Upper lobe of left lung (tissue), 6 donors: ENCODE results near the gene MEGF11. TPM values are rescaled to one million over a fixed set of nuclear protein-coding genes. Genes with fewer than 3 reads are reported as not detected.

Experiments used
- ATAC-seq, 2 donors: fragments of 200-7000 bp; cut with Tn5 transposase; one replicate each; pipeline ENCODE4 v1.9.1; 2022; ENCODE audit warnings: mild to moderate bottlenecking in 2 of 2, moderate library complexity in 2 of 2; ENCODE audit not compliant: low FRiP score in 2 of 2
- DNase-seq, 2 donors: peaks; one replicate each; pipeline ENCODE4 v3.0.0-alpha.2; 2019 to 2020
- H3K27ac ChIP-seq, 4 donors: fragments of 200-600 bp; sonication (generic); one replicate each; pipeline ENCODE4 v1.5.1; 2016 to 2019
- H3K27me3 ChIP-seq, 4 donors: fragments of 200-600 bp; sonication (generic); one replicate each; pipeline ENCODE4 v1.5.1; 2017 to 2019
- H3K36me3 ChIP-seq, 4 donors: fragments of 200-600 bp; sonication (generic); one replicate each; pipeline ENCODE4 v1.5.1; 2016 to 2019
- H3K4me1 ChIP-seq, 4 donors: fragments of 200-600 bp; sonication (generic); one replicate each; pipeline ENCODE4 v1.5.1; 2018 to 2019
- H3K4me3 ChIP-seq, 4 donors: fragments of 200-600 bp; sonication (generic); one replicate each; pipeline ENCODE4 v1.5.1; 2017 to 2019; ENCODE audit warnings: mild to moderate bottlenecking in 2 of 4, moderate library complexity in 1 of 4
- H3K9me3 ChIP-seq, 4 donors: fragments of 200-600 bp; sonication (generic); one replicate each; pipeline ENCODE4 v1.5.1; 2018 to 2019
- CTCF ChIP-seq, 6 experiments: fragments of 450-650 bp in 4 of 6; fragments of 200-600 bp in 2 of 6; sonication (generic) in 2 of 6; IDR thresholded peaks; one replicate each; pipeline ENCODE4 v1.5.1; 2016 to 2019; ENCODE audit warnings: antibody characterized with exemption in 6 of 6
- EP300 ChIP-seq, 4 donors: sonication (generic); formaldehyde crosslinking; IDR thresholded peaks; one replicate each; pipeline ENCODE4 v1.5.1; 2017; ENCODE audit warnings: antibody characterized with exemption in 4 of 4, control low read depth in 2 of 4
- POLR2A ChIP-seq, 4 donors: fragments of 450-650 bp; IDR thresholded peaks; one replicate each; pipeline ENCODE4 v1.5.1; 2016 to 2017; ENCODE audit warnings: antibody characterized with exemption in 4 of 4, mild to moderate bottlenecking in 2 of 4
- POLR2AphosphoS5 ChIP-seq, 2 donors: sonication (generic); formaldehyde crosslinking; IDR thresholded peaks; one replicate each; pipeline ENCODE4 v1.5.1; 2017; ENCODE audit warnings: antibody characterized with exemption in 2 of 2
- whole genome bisulfite sequencing, 2 donors: methylation state at CpG; one replicate each; pipeline ENCODE4 v1.1.5; 2017 to 2018; 5-methylcytosine and 5-hydroxymethylcytosine counted together
- total RNA-seq, 6 donors: library from RNA; depleted of rRNA in 4 of 6; stranded (reverse); fragments of >200 nt in 4 of 6; gene quantifications; one replicate each; pipeline versions ENCODE4 v1.1.0 to v1.2.1, GENCODE V29; 2016 to 2021
- donor health status: DM: no; HTN: no; CAD: no; lungs with moderate emphysema.
- donor health status: DM: no; HTN: yes; CAD: no; lungs with severe emphysema.

The MEGF11 gene
- total RNA-seq, result 1 to 10 TPM in 3 of 6 donors, not detected in 3; 1.5 to 4.0 (median 3.5) TPM

- H3K4me1 ChIP-seq, result peaks cover 28 to 30% (median 29%) of the 10 kb centered on the region in 4 donors
- H3K27me3 ChIP-seq, result peaks cover 0 to 35% (median 12%) of the 10 kb centered on the region in 4 donors
- WGBS, 2 donors, result 1% methylated on average over 28 to 31 of the region's 64 CpGs
- peak within 1 kb of the TSS; percentile 23 to 58 (median 49) for H3K4me3 ChIP-seq
- DNase-seq, result peak in 1 of 2 donors; percentile 85
- peak in 1 of 2 donors; percentile 59 for ATAC-seq
- no peak for TF ChIP-seq EP300 (IDR thresholded peaks at IDR 0.05)
- TF ChIP-seq POLR2AphosphoS5 (IDR thresholded peaks at IDR 0.05), result no peak
- no peak for TF ChIP-seq POLR2A (IDR thresholded peaks at IDR 0.05)
- TF ChIP-seq CTCF (IDR thresholded peaks at IDR 0.05), result no peak
- no peak within 1 kb of the TSS for H3K27ac ChIP-seq
- H3K9me3 ChIP-seq, result no peaks in the 10 kb centered on the region
- no peaks in the 10 kb centered on the region for H3K36me3 ChIP-seq
Measured at GRCh38 chr15:66253418-66254088, at the start of gene MEGF11. Gene MEGF11, minus strand, starts transcription at chr15:66253750. Its CDS starts 125,347 bp downstream, at chr15:66128403.

- H3K36me3 ChIP-seq, result peaks cover 0 to 23% (median 13%) of the 10 kb centered on the region in 4 donors
- 78 to 93% methylated on average over 5 of the region's 5 CpGs for WGBS, 2 donors
Measured at GRCh38 chr15:66302489-66303278, 49.1 kb upstream of the MEGF11 start.

GRCh38 chr15:66298803-66299251 is 45.3 kb upstream of the MEGF11 start:
- Histone ChIP-seq H3K9me3 (no peaks in the 10 kb centered on the region), H3K27me3 (no peaks in the 10 kb centered on the region), H3K36me3 (peaks cover 0 to 13% (median 1%) of the 10 kb centered on the region in 4 donors), H3K4me1 (peaks cover 11 to 17% (median 12%) of the 10 kb centered on the region in 4 donors), H3K4me3 (no peak overlapping the region), H3K27ac (no peak overlapping the region)
- ATAC-seq (no peak), DNase-seq (no peak)
- TF ChIP-seq CTCF (IDR thresholded peaks at IDR 0.05) (no peak), POLR2AphosphoS5 (IDR thresholded peaks at IDR 0.05) (no peak), POLR2A (IDR thresholded peaks at IDR 0.05) (no peak), EP300 (IDR thresholded peaks at IDR 0.05) (no peak)
- WGBS, 2 donors, result 74 to 84% methylated on average over 4 of the region's 4 CpGs

More at GRCh38 chr15:66302489-66303278, 49.1 kb upstream of the MEGF11 start:
- DNase-seq (no peak), ATAC-seq (no peak)
- Histone ChIP-seq H3K9me3 (no peaks in the 10 kb centered on the region), H3K4me1 (no peaks in the 10 kb centered on the region), H3K27ac (no peak overlapping the region), H3K27me3 (no peaks in the 10 kb centered on the region), H3K4me3 (no peak overlapping the region)
- TF ChIP-seq CTCF (IDR thresholded peaks at IDR 0.05) (no peak), POLR2A (IDR thresholded peaks at IDR 0.05) (no peak), POLR2AphosphoS5 (IDR thresholded peaks at IDR 0.05) (no peak), EP300 (IDR thresholded peaks at IDR 0.05) (no peak)

GRCh38 chr15:66296186-66296585 is 42.6 kb upstream of the MEGF11 start:
- 73 to 74% methylated on average over 5 of the region's 5 CpGs for WGBS, 2 donors
- no peaks in the 10 kb centered on the region for H3K9me3 ChIP-seq
- H3K4me1 ChIP-seq, result peaks cover 18 to 29% (median 19%) of the 10 kb centered on the region in 4 donors
- TF ChIP-seq CTCF (IDR thresholded peaks at IDR 0.05), result no peak
- no peak for TF ChIP-seq EP300 (IDR thresholded peaks at IDR 0.05)
- TF ChIP-seq POLR2A (IDR thresholded peaks at IDR 0.05), result no peak
- TF ChIP-seq POLR2AphosphoS5 (IDR thresholded peaks at IDR 0.05), result no peak
- H3K27ac ChIP-seq, result no peak overlapping the region
- no peak overlapping the region for H3K4me3 ChIP-seq
- DNase-seq (no peak), ATAC-seq (no peak)
- H3K27me3 ChIP-seq, result no peaks in the 10 kb centered on the region
- peaks cover 0 to 6% (median 0%) of the 10 kb centered on the region in 4 donors for H3K36me3 ChIP-seq
